Skeletal muscle satellite cell (primary cell): ENCODE results near the gene HPS5.
A peak's percentile ranks its signal among the peaks of the same experiment; 100 is the strongest.
"Not testable (repeated sequence)": the region's sequence is repeated elsewhere in the genome, so short reads cannot be mapped to it uniquely, and the experiment has no call there.

Source experiments
- H3K27me3 ChIP-seq: 2 replicates; pipeline ENCODE4 v1.7.0; 2013; ENCODE audit warnings: low read length; ENCODE audit not compliant: control insufficient read depth, insufficient read depth
- H3K36me3 ChIP-seq: 2 replicates; pipeline ENCODE4 v1.7.0; 2013; ENCODE audit warnings: mild to moderate bottlenecking, control low read depth, low read length; ENCODE audit not compliant: insufficient read depth
- H3K4me1 ChIP-seq: 2 replicates; pipeline ENCODE4 v1.7.0; 2013; ENCODE audit warnings: low read length; ENCODE audit not compliant: control insufficient read depth, insufficient read depth
- H3K4me2 ChIP-seq: 2 replicates; pipeline ENCODE4 v1.7.0; 2013; ENCODE audit warnings: mild to moderate bottlenecking, low read length
- H3K4me3 ChIP-seq: 2 replicates; pipeline ENCODE4 v1.7.0; 2013; ENCODE audit warnings: low read length
- H3K9ac ChIP-seq: 2 replicates; pipeline ENCODE4 v1.7.0; 2013; ENCODE audit warnings: mild to moderate bottlenecking, low read depth, low read length, moderate library complexity
- H3K9me3 ChIP-seq: replicated peaks from 2 replicates; pipeline ENCODE4 v1.7.0; 2013; ENCODE audit warnings: mild to moderate bottlenecking, control low read depth, low read length

The HPS5 gene

GRCh38 chr11:18347471-18348125, 25.7 kb upstream of the HPS5 start:
- Histone ChIP-seq H3K9me3 (no peaks in the 10 kb centered on the region), H3K4me3 (no peak overlapping the region), H3K4me2 (peak overlapping the region; percentile 51), H3K4me1 (peaks cover 32% of the 10 kb centered on the region), H3K9ac (peak overlapping the region; percentile 12), H3K27me3 (no peaks in the 10 kb centered on the region), H3K36me3 (peaks cover 54% of the 10 kb centered on the region)

DNA sequence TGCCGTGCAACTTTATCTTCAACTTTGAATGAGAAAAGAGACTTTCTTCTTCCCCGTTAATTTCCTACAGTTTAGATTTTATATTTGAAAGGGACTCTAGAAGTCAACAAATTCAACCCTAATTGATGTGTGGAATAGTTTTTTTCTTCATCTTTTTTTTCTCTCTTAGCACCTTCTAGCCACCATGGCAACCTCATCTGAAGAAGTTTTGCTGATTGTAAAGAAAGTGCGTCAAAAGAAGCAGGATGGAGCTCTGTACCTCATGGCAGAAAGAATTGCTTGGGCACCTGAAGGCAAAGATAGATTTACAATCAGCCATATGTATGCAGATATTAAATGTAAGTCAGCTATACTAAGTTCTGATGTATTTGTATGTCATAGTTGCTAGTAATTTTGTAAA, 11.0 kb upstream of the HPS5 start:
- Histone ChIP-seq H3K4me1 (no peaks in the 10 kb centered on the region), H3K9ac (no peak overlapping the region), H3K36me3 (peaks cover 63% of the 10 kb centered on the region)

GRCh38 chr11:18332302-18332701, 10.4 kb upstream of the HPS5 start:
- Histone ChIP-seq H3K4me1 (no peaks in the 10 kb centered on the region), H3K9me3 (no peaks in the 10 kb centered on the region), H3K9ac (no peak overlapping the region), H3K4me3 (no peak overlapping the region), H3K27me3 (no peaks in the 10 kb centered on the region), H3K36me3 (peaks cover 63% of the 10 kb centered on the region), H3K4me2 (no peak overlapping the region)

More for the DNA sequence above, 11.0 kb upstream of the HPS5 start:
- H3K27me3 ChIP-seq: no peaks in the 10 kb centered on the region
- H3K4me2 ChIP-seq: no peak overlapping the region
- no peaks in the 10 kb centered on the region for H3K9me3 ChIP-seq
- H3K4me3 ChIP-seq: no peak overlapping the region

DNA sequence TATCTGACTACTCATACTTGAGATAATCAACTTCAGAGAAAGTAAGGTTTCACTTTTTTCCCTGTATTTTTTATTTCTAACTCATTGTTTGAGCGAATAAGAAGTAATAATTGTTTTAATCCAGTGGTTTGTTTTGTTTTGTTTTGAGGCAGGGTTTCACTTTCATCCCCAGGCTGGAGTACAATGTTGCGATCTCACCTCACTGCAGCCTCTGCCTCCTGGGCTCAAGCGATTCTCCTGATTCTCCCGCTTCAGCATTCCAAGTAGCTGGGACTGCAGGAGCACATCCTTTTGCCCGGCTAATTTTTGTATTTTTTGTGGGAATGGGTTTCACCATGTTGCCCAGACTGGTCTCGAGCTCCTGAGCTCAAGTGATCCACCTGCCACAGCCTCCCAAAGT, 9.0 kb upstream of the HPS5 start:
- Histone ChIP-seq H3K4me2 (no peak overlapping the region), H3K9me3 (no peaks in the 10 kb centered on the region), H3K4me1 (no peaks in the 10 kb centered on the region), H3K9ac (no peak overlapping the region), H3K4me3 (no peak overlapping the region), H3K27me3 (no peaks in the 10 kb centered on the region), H3K36me3 (peaks cover 64% of the 10 kb centered on the region)

GRCh38 chr11:18329196-18329870, 7.4 kb upstream of the HPS5 start:
- Histone ChIP-seq H3K36me3 (peaks cover 50% of the 10 kb centered on the region), H3K9me3 (no peaks in the 10 kb centered on the region), H3K4me1 (peaks cover 12% of the 10 kb centered on the region), H3K4me3 (no peak overlapping the region), H3K27me3 (no peaks in the 10 kb centered on the region), H3K9ac (no peak overlapping the region), H3K4me2 (no peak overlapping the region)

- H3K4me3 ChIP-seq: peak overlapping the region; percentile 52
These were observed 2.4 kb upstream of the HPS5 start for GRCh38 chr11:18324381-18324780.

DNA sequence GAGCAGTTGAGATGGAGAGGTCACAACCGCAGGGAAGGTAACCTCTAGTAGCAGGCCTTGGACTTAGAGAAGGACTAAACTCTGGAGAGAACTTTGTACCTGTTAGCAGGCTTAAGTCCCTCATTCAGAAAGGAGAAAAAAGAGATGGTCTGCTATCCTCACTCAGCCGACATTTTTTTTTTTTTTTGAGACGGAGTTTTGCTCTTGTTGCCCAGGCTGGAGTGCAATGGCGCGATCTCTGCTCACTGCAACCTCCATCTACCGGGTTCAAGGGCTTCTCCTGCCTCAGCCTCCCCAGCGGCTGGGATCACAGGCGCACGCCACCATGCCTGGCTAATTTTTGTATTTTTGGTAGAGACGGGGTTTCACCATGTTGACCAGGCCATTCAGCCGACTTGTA, 1.9 kb upstream of the HPS5 start:
- Histone ChIP-seq H3K4me2 (peak overlapping the region; percentile 80), H3K36me3 (peaks cover 19% of the 10 kb centered on the region), H3K4me1 (peaks cover 41% of the 10 kb centered on the region), H3K4me3 (peak overlapping the region; percentile 98), H3K9ac (peak overlapping the region; percentile 97)
- not testable (repeated sequence) for H3K27me3 ChIP-seq, H3K9me3 ChIP-seq

More at GRCh38 chr11:18324381-18324780, 2.4 kb upstream of the HPS5 start:
- H3K36me3 ChIP-seq: peaks cover 24% of the 10 kb centered on the region
- H3K4me1 ChIP-seq: peaks cover 36% of the 10 kb centered on the region
- no peaks in the 10 kb centered on the region for H3K27me3 ChIP-seq
- peak overlapping the region; percentile 80 for H3K4me2 ChIP-seq
- H3K9ac ChIP-seq: peak overlapping the region; percentile 97
- no peaks in the 10 kb centered on the region for H3K9me3 ChIP-seq

- peaks cover 43% of the 10 kb centered on the region for H3K4me1 ChIP-seq
- H3K4me2 ChIP-seq: peak overlapping the region; percentile 80
- no peaks in the 10 kb centered on the region for H3K27me3 ChIP-seq
- H3K4me3 ChIP-seq: peak overlapping the region; percentile 98
- H3K9ac ChIP-seq: peak overlapping the region; percentile 97
- no peaks in the 10 kb centered on the region for H3K9me3 ChIP-seq
- peaks cover 17% of the 10 kb centered on the region for H3K36me3 ChIP-seq
These were observed 1.1 kb upstream of the HPS5 start for GRCh38 chr11:18322818-18323570.

DNA sequence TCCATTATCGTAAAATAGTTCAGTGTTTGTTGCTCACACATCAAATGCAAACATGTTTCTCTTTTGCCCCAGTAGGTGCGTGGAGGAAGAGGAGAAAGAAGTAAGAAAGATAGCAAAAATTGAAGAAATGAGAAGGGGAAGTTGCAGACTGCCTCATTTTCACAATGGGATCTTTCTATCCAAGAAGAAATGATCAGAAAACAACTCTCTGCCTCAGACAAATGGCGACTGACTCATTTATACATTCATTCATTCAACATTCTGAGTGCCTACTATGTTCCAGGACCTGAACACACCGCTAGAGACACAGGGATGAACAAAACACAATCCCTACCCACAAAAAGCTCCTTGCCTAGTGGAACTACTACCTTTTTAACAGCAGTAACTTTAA, 367 bp downstream of the HPS5 start:
- Histone ChIP-seq H3K4me2 (peak overlapping the region; percentile 80), H3K4me3 (peak overlapping the region; percentile 98), H3K4me1 (peaks cover 43% of the 10 kb centered on the region), H3K9me3 (no peaks in the 10 kb centered on the region), H3K27me3 (no peaks in the 10 kb centered on the region), H3K9ac (peak overlapping the region; percentile 97), H3K36me3 (peaks cover 10% of the 10 kb centered on the region)

- Histone ChIP-seq H3K9ac (peak overlapping the region; percentile 97), H3K9me3 (no peaks in the 10 kb centered on the region), H3K4me2 (peak overlapping the region; percentile 80), H3K4me1 (peaks cover 43% of the 10 kb centered on the region), H3K36me3 (peaks cover 7% of the 10 kb centered on the region), H3K4me3 (peak overlapping the region; percentile 98), H3K27me3 (no peaks in the 10 kb centered on the region)
These were observed 1.3 kb downstream of the HPS5 start for GRCh38 chr11:18320617-18321016.

- Histone ChIP-seq H3K36me3 (peaks cover 7% of the 10 kb centered on the region), H3K4me3 (peak overlapping the region; percentile 98), H3K9ac (peak overlapping the region; percentile 97), H3K4me2 (peak overlapping the region; percentile 80), H3K27me3 (no peaks in the 10 kb centered on the region), H3K4me1 (peaks cover 37% of the 10 kb centered on the region), H3K9me3 (no peaks in the 10 kb centered on the region)
These were observed 2.0 kb downstream of the HPS5 start for GRCh38 chr11:18319914-18320313.
